Measurements from ENCODE around the gene ENO3. TPM values are rescaled to one million over a fixed set of nuclear protein-coding genes. Genes with fewer than 3 reads are reported as not detected.

The ENO3 gene
- total and polyA plus RNA-seq, 10 of the 15 experiments (the other 5 are each of a cell fraction or from before 2014, with no cell fraction given): 6.8 to 28.4 (median 17.0) TPM

DNA sequence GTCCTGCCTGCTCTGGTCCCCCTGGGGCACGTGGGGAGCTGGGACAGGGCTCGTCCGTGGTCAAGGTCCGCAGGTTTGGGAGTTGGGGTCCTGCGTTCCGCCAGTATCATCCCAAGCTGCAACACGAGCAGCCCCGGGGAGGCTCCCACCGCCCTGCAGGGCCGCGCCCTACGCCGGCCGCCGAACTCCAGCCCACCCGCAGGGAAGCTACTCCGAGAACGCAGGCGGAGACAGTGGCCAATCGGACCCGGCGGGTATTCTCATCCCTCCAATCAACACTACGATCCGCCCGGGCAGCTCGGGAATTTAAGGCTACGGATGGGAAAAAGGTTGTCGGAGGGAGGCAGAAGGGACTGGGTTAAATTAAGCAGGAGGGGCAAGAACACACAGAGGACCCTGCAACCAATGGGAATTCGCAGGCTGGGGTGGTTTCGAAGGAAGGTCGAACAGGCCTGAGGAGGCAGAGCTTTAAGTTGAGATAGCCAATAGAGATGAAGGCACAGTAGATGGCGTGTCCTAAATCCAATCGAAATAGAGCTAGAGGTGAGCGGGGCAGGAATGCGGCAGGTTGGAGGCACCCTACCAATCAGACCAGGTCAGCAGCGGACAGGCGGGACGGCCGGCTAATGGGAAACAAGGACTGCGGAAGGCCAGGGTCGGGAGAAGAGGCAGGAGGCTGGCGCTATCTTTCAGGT is 16.1 kb downstream of the ENO3 start (continued):
- TF ChIP-seq, protein P1, sequence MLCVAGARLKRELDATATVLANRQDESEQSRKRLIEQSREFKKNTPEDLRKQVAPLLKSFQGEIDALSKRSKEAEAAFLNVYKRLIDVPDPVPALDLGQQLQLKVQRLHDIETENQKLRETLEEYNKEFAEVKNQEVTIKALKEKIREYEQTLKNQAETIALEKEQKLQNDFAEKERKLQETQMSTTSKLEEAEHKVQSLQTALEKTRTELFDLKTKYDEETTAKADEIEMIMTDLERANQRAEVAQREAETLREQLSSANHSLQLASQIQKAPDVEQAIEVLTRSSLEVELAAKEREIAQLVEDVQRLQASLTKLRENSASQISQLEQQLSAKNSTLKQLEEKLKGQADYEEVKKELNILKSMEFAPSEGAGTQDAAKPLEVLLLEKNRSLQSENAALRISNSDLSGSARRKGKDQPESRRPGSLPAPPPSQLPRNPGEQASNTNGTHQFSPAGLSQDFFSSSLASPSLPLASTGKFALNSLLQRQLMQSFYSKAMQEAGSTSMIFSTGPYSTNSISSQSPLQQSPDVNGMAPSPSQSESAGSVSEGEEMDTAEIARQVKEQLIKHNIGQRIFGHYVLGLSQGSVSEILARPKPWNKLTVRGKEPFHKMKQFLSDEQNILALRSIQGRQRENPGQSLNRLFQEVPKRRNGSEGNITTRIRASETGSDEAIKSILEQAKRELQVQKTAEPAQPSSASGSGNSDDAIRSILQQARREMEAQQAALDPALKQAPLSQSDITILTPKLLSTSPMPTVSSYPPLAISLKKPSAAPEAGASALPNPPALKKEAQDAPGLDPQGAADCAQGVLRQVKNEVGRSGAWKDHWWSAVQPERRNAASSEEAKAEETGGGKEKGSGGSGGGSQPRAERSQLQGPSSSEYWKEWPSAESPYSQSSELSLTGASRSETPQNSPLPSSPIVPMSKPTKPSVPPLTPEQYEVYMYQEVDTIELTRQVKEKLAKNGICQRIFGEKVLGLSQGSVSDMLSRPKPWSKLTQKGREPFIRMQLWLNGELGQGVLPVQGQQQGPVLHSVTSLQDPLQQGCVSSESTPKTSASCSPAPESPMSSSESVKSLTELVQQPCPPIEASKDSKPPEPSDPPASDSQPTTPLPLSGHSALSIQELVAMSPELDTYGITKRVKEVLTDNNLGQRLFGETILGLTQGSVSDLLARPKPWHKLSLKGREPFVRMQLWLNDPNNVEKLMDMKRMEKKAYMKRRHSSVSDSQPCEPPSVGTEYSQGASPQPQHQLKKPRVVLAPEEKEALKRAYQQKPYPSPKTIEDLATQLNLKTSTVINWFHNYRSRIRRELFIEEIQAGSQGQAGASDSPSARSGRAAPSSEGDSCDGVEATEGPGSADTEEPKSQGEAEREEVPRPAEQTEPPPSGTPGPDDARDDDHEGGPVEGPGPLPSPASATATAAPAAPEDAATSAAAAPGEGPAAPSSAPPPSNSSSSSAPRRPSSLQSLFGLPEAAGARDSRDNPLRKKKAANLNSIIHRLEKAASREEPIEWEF (IDR thresholded peaks at IDR 0.05; ENCODE audit: insufficient replicate concordance, low read depth, low read length): no peak
- TF ChIP-seq NR2C1 (IDR thresholded peaks at IDR 0.05) (peak; percentile 71), SUPT20H (IDR thresholded peaks at IDR 0.05; ENCODE audit: borderline replicate concordance, control insufficient read depth, low read depth, low read length) (no peak), PML (IDR thresholded peaks at IDR 0.05; ENCODE audit: low read length) (0 out of 2 replicates have a peak, but pooled peaks have one; percentile 5), EP300 (IDR thresholded peaks at IDR 0.05; ENCODE audit: borderline replicate concordance in 1 of 2, control insufficient read depth in 1 of 2, low read depth in 2 of 2, low read length in 2 of 2) (no peak), BACH1 (IDR thresholded peaks at IDR 0.05; ENCODE audit: borderline replicate concordance) (peak; percentile 17; the same call in 1 of the 2 replicates), CREB1 (IDR thresholded peaks at IDR 0.05; ENCODE audit: low read depth) (peak; percentile 82), FOS (IDR thresholded peaks at IDR 0.05; ENCODE audit: borderline replicate concordance, extremely low read depth, insufficient read length) (peak; percentile 97)
- TF ChIP-seq, protein P2, sequence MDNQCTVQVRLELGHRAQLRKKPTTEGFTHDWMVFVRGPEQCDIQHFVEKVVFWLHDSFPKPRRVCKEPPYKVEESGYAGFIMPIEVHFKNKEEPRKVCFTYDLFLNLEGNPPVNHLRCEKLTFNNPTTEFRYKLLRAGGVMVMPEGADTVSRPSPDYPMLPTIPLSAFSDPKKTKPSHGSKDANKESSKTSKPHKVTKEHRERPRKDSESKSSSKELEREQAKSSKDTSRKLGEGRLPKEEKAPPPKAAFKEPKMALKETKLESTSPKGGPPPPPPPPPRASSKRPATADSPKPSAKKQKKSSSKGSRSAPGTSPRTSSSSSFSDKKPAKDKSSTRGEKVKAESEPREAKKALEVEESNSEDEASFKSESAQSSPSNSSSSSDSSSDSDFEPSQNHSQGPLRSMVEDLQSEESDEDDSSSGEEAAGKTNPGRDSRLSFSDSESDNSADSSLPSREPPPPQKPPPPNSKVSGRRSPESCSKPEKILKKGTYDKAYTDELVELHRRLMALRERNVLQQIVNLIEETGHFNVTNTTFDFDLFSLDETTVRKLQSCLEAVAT (IDR thresholded peaks at IDR 0.05): no peak
- TF ChIP-seq, protein P3, sequence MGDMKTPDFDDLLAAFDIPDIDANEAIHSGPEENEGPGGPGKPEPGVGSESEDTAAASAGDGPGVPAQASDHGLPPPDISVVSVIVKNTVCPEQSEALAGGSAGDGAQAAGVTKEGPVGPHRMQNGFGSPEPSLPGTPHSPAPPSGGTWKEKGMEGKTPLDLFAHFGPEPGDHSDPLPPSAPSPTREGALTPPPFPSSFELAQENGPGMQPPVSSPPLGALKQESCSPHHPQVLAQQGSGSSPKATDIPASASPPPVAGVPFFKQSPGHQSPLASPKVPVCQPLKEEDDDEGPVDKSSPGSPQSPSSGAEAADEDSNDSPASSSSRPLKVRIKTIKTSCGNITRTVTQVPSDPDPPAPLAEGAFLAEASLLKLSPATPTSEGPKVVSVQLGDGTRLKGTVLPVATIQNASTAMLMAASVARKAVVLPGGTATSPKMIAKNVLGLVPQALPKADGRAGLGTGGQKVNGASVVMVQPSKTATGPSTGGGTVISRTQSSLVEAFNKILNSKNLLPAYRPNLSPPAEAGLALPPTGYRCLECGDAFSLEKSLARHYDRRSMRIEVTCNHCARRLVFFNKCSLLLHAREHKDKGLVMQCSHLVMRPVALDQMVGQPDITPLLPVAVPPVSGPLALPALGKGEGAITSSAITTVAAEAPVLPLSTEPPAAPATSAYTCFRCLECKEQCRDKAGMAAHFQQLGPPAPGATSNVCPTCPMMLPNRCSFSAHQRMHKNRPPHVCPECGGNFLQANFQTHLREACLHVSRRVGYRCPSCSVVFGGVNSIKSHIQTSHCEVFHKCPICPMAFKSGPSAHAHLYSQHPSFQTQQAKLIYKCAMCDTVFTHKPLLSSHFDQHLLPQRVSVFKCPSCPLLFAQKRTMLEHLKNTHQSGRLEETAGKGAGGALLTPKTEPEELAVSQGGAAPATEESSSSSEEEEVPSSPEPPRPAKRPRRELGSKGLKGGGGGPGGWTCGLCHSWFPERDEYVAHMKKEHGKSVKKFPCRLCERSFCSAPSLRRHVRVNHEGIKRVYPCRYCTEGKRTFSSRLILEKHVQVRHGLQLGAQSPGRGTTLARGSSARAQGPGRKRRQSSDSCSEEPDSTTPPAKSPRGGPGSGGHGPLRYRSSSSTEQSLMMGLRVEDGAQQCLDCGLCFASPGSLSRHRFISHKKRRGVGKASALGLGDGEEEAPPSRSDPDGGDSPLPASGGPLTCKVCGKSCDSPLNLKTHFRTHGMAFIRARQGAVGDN (IDR thresholded peaks at IDR 0.05): peak; percentile 20
- TF ChIP-seq, protein P4, sequence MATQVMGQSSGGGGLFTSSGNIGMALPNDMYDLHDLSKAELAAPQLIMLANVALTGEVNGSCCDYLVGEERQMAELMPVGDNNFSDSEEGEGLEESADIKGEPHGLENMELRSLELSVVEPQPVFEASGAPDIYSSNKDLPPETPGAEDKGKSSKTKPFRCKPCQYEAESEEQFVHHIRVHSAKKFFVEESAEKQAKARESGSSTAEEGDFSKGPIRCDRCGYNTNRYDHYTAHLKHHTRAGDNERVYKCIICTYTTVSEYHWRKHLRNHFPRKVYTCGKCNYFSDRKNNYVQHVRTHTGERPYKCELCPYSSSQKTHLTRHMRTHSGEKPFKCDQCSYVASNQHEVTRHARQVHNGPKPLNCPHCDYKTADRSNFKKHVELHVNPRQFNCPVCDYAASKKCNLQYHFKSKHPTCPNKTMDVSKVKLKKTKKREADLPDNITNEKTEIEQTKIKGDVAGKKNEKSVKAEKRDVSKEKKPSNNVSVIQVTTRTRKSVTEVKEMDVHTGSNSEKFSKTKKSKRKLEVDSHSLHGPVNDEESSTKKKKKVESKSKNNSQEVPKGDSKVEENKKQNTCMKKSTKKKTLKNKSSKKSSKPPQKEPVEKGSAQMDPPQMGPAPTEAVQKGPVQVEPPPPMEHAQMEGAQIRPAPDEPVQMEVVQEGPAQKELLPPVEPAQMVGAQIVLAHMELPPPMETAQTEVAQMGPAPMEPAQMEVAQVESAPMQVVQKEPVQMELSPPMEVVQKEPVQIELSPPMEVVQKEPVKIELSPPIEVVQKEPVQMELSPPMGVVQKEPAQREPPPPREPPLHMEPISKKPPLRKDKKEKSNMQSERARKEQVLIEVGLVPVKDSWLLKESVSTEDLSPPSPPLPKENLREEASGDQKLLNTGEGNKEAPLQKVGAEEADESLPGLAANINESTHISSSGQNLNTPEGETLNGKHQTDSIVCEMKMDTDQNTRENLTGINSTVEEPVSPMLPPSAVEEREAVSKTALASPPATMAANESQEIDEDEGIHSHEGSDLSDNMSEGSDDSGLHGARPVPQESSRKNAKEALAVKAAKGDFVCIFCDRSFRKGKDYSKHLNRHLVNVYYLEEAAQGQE (IDR thresholded peaks at IDR 0.05; ENCODE audit: low read depth, low read length): no peak
